HuH-7 (cell line): ENCODE data around the gene TOM1L2.

ENCODE experiments used
- DNase-seq: peaks from one replicate; pipeline ENCODE4 v3.0.0; 2011; ENCODE audit warnings: low spot score

TOM1L2 gene

DNA sequence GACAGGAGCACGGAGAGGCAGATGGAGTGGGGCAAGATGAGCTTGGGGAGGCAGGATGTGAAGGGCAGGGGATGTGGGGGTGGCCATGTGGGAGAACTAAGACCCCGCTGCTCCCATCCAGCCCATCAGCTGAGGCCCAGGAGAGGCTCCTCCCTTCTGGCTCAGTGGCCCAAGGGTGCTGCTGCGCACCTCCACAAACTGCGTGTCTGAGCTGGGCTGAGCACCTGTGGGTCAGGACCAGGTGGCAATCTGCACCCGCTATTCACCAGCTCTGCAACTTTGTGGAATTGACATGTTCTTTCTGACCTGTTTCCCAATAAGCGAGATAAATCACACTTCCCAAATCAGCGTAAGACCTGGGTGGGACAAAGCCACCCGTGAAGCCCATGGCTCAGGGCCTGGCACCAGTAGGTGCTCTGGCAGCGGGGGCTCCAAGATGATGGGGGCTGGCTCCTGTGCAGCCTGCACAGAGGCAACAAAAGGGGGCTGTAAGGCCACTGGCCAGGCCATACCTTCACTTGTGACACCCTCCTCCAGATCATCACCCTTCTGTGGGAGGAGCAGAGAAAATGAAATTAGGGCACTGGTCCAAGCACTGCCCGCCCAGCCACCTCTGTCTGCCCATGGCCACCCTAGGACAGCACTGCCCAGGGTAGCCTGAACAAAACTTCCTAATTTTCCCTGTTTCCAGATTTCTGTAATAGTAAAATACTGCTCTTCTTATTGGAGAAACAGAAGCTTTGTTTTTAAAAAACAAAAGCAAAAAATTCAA lies 123.7 kb downstream of the TOM1L2 start:
- DNase-seq = no peak

DNA sequence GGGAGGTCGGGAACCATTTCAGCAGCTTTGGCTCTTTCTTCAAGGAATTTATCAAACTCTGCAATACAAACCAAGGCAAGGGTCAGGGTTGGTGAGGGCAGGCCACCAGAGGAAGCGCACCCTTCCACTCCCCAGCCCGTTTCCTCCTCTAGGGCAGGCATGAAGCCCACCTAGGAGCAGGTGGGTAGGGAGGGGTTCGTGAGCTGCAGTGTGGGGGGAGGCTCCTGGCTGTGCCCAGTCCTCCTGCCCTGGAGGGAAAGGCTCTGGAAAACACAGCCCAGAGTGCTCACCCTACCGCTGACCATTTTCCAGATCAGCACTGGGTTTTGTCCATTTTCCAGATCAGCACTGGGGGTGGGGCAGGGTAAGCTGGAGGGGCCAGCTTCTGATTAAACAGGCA lies 124.5 kb downstream of the TOM1L2 start:
- no peak for DNase-seq

DNA sequence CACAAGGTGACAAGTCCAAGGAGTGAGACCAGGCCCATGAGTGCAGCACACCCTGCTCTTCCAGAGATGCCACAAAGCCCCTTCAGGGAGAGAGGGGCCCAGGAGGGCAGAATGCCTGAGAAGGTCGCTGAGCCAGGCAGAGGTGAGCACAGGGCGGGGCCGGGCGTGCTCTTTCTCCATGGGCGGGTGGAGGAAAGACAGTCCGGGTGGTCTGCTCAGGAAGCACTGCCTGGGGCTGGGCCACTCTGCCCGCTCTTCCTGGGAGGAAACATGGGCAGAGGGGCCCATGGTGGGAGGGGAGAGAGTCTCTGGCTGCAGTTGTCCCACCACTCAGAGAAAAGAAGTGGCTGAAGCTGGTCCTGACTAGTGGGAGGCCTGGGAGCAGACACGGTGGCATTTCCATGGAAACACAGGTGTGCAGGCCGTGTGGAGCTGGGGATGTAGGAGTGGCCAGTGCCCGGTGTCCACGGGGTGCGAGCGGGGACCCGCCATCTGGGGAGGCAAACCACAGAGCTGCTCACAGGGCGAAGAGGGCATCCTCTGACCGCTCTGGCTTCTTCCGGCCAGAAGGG lies 125.0 kb downstream of the TOM1L2 start:
- DNase-seq = no peak

DNA sequence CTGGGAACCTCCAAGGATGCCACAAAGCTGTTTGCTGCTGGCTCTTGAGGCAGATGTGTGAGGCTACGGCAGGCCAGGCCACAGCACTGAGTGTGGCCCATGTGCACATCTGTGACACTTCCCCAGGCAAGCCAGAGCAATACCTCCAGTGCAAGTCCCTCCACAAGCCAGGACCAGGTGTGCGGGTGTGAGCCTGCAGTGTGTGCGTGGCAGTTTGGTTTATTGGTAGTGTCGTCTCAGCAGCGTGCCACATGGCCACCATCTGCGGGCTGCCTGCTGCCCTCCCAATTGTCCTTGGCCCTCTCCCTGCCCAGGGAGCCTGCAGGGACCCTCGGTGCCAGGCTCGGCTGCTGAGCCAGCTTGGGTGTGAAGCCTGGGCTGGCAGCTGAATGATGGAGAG lies 125.6 kb downstream of the TOM1L2 start:
- no peak for DNase-seq

DNA sequence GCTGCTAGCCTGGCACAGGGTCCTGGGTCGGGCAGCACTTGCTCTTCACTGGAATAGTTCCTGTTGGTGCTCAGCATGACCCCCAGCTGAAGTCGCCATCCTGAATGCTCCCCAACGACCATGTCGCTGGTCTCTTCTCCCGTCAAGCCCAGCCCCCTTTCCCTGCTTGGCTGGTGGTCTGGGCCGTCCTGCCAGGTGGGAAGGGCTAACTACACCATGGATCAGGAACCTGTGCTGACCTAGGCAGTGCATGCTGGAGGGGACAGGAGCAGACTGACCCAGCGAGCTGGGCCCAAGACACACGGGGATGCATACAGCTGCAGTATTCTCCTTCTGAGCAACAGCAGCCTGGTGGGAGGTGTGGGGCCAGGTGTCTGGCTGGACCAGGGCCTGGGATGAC lies 126.2 kb downstream of the TOM1L2 start:
- no peak for DNase-seq

DNA sequence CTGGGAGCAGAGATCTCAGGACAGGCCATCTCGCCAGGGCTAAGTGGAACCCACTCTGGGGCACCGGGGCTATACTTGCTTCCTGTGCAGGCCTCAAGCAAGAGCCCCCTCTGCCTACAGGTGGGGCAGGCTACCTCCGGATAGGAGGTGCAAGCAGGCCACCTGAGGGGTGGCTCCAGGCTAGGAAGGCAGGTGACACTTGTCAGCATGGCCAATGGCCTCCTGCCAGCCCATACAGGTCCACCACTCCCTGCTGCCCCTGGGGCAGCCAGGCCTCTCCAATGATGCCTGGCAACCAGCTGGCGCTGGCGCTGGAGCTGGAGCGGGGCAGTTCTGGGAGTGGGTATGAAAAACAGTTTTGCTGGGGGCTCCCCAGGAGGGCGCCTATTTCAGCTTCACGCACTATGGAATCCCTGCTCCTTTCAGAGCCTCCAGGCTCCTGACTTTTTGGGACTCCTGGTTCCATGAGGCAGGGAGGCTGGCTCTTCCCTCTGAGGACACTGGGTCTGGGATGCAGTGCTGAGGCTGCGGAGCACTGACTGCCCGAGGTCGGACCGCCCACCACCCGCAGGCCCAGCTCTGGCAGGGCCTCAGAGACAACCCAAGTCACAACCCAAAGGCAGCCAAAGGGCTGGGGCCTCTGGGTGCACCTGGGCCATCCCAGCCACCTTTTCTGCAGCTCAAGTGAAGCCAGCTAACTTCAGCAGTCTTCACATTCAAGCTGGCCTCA lies 127.0 kb downstream of the TOM1L2 start:
- DNase-seq = no peak

DNA sequence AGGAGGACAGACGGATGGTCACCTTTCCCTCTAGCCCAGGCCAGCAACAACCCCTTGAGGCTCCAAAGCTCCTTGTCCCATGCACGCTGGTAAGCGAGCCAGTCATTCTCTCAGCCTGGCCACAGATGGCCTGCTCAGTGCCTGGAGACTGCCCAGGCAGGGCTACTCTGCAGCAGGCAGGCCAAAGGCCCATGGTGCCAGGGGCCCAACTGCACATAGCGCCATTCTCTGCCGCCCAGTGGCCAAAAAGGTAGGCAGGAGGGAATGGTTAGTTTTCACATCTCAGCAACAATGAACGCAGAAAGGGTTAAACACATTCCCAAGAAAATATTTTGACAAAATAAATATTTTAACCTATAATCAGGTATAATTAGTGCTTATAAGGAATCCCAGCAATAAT lies 127.7 kb downstream of the TOM1L2 start:
- DNase-seq = no peak

DNA sequence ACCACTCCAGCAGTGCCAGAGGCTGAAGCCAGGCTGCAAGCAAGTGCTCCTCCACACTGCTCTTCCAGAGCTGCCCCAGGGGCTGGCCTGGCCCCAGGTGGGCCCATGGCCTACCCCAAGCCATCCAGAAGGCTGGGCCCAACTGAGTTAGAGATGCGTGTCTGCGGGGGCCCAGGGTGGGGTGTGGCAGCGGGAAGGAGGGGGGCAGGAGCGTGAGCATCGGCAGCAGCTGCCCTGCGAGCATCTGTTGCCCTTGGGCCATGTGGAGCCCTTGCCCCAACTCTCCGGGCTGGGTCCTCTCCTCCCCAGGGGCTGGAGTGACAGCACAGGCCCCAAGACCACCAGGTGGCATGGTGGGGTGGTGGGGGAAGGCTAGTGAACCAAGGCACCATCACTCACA lies 128.1 kb downstream of the TOM1L2 start:
- no peak for DNase-seq

DNA sequence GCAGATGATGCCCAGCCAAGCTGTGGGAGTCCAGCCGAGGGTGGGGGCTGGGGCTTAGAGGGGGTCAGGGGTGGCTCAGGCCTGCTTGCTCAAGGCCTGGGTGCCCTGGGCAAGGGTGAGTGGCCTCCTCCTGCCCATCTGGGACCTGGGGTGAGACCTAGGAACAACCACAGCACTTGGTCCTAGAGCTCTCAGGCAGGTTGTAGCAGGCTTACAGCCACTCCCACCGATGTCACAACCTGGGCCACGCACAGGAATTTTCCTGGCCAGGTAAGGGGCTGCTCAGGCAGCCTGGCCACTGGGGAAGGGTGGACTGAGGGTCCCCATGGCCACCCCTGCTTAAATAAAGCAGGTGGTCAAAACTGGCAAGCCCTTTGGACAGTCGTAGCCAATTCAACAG lies 129.1 kb downstream of the TOM1L2 start:
- no peak for DNase-seq

DNA sequence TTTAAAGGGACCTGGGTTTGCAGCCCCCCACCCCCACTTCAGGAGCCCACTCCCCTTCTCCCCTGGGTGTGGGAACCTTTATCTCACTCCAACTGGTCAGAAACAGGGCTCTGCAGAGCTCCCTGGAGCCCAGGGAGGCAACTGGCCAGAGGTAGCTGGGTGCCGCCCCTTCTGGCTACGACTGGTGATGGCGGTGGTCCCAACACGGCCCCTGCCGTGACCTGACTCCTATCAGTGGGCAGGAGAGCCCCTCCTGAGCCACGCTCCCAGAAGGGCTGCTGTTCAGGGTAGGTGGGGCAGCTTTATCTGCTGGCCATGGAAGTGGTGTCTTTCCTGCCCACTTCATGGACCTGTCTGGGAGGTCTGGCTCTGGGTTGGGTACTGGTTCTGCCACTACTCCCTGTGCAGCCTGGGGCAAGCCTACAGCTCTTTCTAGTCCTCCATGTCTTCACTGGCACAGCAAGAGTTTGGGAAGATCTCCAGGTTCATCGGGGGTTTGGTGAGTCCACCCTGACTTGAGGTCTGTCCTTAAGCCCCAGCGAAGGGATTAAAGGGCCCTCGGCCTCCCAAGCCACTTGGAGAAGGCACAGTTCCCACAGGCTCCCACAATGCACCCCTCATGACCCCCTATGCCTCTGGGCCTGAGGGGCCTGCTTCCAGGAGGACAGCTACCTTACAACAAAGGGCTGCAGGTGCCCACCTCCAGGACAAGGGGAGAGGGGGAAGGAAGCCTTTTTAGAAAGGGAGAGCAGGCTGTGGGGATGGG lies 129.9 kb downstream of the TOM1L2 start:
- DNase-seq = no peak

DNA sequence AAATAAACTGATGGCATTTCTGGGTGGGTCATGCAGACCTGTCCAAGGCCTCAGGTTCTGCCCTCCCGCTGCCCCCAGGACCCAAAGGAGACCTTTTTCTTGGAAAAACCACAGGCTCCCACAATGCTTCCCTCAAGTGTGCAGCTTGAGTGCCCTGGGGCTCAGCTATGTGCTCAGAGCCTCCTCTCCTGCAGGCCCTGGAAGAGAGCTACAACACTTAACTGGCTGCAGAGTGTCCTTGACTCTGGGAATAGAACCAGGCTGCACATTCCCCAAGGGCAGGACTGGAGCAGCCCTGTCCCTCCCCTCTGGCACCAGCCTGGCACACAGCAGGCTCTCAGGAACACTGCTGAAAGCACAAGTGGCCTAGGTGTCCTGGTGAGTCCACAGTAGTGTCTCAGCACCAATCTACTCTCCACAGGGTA lies 130.6 kb downstream of the TOM1L2 start:
- no peak for DNase-seq

DNA sequence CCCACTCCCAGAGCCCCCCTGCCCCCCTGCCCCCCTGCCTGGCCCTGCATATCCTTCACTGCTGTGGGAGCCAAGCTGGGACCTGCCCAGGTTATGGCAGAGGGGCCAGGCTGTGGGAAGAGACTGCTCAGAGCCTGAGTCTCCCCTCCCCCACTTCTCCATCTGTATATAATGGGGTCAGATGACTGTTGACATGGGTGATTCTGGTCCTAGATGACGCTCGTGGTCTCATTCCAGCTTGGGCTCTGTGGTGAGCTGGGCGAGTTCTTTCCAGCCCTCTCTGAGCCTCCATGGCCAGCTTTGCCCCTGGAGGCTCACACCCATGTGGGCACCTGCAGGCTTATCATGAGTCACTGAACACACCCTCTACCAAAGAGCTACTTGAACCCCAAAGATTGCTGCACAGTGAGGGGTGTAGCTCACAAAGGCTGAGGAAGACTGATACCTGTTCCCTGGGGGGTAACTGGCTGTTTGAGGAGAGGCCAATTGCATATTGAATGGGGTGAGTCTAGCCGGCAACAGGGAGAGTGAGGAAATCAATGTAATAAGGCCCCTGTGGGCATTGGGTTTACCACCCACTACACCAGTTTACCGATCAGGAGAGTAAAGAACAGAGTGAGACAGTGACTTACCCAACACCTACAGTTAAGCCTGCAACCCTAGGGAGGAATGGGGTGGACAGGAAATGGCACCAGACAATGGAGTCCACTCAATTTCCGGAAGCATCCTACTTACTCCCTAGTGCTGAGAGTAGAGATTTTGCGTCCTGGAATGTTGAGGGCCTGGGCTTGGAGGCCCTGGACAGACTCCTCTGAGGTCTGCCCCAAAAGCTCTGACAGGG lies 131.2 kb downstream of the TOM1L2 start:
- DNase-seq = no peak

DNA sequence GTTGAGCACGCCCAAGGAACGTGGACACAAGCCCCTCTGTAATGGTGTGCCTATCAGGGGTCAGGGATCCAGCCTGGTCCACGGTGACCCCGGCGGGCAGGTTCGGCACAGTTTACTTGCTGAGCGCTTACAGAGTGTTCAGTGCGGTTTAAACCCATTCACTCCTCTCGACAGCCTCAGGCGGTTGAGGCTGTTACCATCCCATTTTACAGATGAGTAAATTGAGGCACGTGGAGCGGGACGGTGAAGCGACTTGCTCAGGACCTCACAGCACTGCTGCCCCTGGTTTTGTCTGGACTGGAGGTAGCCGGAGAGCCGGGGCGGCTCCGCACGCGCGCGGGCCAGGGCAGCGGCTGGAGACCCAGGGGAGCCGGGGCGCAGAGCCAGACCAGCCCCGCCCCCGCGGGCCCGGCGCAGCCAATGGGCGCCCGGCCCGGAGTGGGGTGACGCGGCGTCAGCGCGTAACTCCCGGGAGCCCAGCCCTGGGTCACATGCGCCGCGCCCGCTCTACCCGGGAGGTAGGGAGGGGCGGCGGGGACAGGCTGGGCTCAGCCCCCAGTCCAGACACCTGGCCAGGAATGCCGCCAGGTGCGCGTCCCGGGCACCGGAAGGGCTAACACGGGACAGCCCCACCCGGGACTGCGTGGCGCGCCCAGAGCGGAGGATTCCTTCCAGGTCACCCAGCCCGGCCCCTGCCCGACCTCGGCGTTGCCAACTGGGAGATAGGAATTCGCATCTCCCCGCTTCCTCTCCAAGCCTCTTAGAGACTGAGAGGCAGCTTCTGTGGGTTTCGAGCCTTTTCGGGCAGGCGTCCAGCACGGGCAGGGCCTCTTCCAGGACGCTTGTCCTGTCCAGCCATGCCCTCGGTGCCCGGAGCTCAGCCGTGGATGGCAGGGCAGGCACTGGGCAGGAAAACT lies 132.2 kb downstream of the TOM1L2 start:
- peak; percentile 98 for DNase-seq

DNA sequence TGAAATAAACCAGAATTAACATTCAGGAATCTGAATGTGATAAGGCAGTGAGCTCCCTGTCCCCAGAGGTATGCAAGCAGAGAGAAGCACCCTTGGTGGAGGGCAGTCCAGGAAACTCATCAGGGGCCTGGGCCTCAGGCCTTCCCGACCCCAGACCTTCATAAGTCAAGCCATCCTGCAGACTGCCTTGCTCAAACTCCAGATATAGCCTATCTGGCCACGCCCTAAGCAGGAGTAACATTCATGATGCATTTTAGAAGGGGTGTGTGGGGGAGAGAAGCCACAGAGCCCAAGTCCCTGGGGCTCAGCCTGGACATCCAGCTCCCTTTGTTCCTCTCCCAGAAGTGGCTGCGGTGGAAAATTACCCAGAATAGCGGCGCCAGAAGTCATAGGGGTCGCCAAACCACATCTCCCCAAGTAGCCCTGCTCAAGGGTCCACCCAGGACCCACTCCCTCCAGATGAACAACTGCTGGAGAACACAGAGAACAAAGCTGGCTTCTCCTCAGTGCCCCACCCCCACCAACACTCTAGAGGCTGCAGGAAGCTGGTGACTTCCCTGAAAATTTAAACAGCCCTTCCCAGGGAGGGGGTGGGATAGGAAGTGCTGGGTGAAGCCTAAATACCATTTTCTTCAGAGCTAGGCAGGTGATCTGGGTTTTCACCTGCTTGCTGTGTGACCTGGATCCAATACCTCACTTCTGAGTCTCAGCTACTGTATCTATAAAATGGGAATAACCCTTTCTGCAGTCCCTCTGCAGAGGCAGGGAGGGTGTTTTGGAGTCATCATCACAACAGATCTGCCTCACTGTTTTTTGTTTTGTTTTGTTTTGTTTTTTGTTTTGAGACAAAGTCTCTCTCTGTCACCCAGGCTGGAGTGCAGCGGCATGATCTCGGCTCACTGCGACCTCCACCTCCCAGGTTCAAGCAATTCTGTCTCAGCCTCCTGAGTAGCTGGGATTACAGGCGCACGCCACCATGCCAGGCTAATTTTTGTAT lies 133.9 kb downstream of the TOM1L2 start:
- DNase-seq = peak; percentile 82

DNA sequence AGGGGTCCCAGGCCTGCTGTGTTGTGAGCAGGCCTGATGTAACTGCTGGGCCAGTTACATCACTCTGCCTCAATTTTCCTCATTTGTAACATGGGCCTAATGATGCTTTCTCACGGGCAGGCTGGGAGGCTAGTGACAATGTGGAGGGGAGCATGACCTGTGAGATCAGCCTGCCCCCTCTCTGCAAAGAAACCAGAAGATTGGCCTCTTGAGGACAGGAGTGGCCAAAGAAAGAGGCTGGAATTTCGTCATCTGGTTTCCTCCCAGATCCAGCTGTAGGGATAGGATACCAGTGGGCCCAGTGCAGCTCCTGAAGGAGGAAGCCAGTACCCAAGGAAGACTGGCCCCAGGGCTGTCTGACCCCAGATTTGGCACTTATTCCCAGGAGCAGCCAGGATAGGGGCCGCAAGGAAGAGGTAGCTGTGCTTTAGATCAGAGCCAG lies 134.8 kb downstream of the TOM1L2 start:
- peak; percentile 79 for DNase-seq

DNA sequence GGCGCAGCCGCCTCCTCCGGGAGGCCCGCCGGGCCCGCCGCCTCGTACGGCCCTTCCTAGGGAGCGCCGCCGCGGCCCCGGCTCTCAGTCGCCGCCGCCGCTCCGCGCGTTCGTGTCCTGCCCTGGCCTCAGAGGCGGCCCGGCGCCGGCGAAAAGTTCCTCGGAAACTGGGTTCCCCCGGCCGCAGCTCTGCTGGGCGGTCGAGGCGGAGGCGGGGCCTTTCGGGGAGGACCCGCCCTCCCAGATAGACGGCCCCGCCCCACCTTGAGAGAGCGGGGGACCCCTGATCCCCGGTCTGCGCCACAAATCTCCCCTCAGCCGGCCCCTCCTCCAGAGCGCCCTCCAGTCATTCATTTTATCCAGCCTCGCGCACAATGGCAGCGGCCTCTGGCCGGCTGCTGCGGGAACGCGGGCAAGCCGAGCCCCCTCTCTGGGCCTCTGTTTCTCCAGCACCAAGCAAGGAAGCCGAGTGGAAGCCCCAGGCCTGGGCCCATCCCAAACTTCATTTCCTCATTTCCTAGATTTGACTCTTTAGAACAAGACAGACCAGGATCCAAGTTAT lies 135.3 kb downstream of the TOM1L2 start, which contains the start of gene SREBF1:
Gene SREBF1 (minus strand): TSS at position 169 of the 562 bp plus-strand sequence. CDS start 169 bp downstream, outside the sequence.
- peak; percentile 77 for DNase-seq

DNA sequence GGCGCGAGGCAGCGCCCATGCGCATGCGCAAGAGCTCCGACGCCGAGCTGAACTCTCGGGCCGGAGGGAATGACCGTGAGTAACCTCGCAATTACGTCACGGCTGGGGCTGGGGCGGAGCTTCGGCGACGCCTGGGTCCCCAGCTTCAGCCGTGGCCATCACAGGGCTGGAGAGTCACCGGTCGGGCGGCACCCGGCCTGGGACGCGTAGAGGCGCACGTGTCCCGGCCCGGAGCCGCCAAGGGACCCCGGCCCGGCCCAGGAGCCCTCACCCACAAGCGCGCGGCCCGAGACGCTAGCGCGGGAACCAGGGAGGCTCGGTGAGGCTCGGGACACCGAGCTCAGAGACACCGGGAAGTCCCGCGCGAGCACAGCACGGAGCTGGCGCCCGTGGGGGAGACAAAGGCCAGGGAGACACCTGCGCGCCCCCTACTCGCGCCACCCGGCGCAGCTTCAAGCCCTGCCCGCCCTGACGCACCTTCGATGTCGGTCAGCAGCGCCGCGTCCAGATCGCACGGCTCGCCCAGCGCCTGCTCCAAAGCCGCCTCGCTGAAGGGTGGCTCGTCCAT lies 135.9 kb downstream of the TOM1L2 start:
- DNase-seq = peak; percentile 95
